NT2/D1 (cell line): ENCODE measurements around the gene EGLN3.

Source experiments
- DNase-seq: peaks from one replicate; pipeline ENCODE4 v3.0.0-alpha.2; 2011; ENCODE audit warnings: low read depth, low spot score
- H3K27me3 ChIP-seq: 2 replicates; pipeline ENCODE4 v1.6.0; 2011; ENCODE audit warnings: mild to moderate bottlenecking; ENCODE audit not compliant: insufficient read length, insufficient read depth
- H3K36me3 ChIP-seq: 2 replicates; pipeline ENCODE4 v1.6.1; 2011; ENCODE audit warnings: mild to moderate bottlenecking, low read length, mixed read lengths; ENCODE audit not compliant: insufficient read depth, insufficient read length
- H3K4me1 ChIP-seq: 2 replicates; pipeline ENCODE4 v1.5.1; 2011; ENCODE audit not compliant: insufficient read depth, insufficient read length
- H3K4me3 ChIP-seq: 2 replicates; pipeline ENCODE4 v1.5.1; 2011; ENCODE audit warnings: low read depth; ENCODE audit not compliant: insufficient read length
- H3K9ac ChIP-seq: 2 replicates; pipeline ENCODE4 v1.6.0; 2011; ENCODE audit warnings: low read depth; ENCODE audit not compliant: insufficient read length
- H3K9me3 ChIP-seq: 2 replicates; pipeline ENCODE4 v1.5.1; 2011; ENCODE audit warnings: mild to moderate bottlenecking, low read length; ENCODE audit not compliant: insufficient read depth
- SUZ12 ChIP-seq: IDR thresholded peaks from 2 replicates; pipeline ENCODE4 v1.6.1; 2011; ENCODE audit not compliant: insufficient read length, insufficient read depth; ENCODE audit errors: extremely low read depth
- YY1 ChIP-seq: IDR thresholded peaks from 2 replicates; pipeline ENCODE4 v1.6.1; 2011; ENCODE audit not compliant: insufficient read length, insufficient read depth
- ZNF274 ChIP-seq: IDR thresholded peaks from 2 replicates; pipeline ENCODE4 v1.6.1; 2011; ENCODE audit warnings: mild to moderate bottlenecking, low read depth, low read length

The EGLN3 gene

GRCh38 chr14:33950320-33951182 lies at the start of gene EGLN3:
TSS of gene EGLN3 (minus strand) at chr14:33951074. CDS start at chr14:33950752, 322 bp downstream.
- peaks cover 10% of the 10 kb centered on the region for H3K27me3 ChIP-seq
- DNase-seq: peak; percentile 75
- no peaks in the 10 kb centered on the region for H3K4me1 ChIP-seq
- peak within 1 kb of the TSS; percentile 80 for H3K4me3 ChIP-seq
- TF ChIP-seq SUZ12 (no peak), ZNF274 (no peak), YY1 (no peak)
- H3K9ac ChIP-seq: peak within 1 kb of the TSS; percentile 91
- peaks cover 1% of the 10 kb centered on the region for H3K36me3 ChIP-seq
- no peaks in the 10 kb centered on the region for H3K9me3 ChIP-seq

- Histone ChIP-seq H3K27me3 (no peaks in the 10 kb centered on the region), H3K4me1 (no peaks in the 10 kb centered on the region), H3K9me3 (no peaks in the 10 kb centered on the region), H3K4me3 (no peak overlapping the region), H3K9ac (no peak overlapping the region), H3K36me3 (no peaks in the 10 kb centered on the region)
- no peak for TF ChIP-seq ZNF274
- TF ChIP-seq YY1: no peak
- no peak for TF ChIP-seq SUZ12
- DNase-seq: no peak
Observed at GRCh38 chr14:34000396-34000795, 49.5 kb upstream of the EGLN3 start.

GRCh38 chr14:33999771-34000291 lies 49.0 kb upstream of the EGLN3 start:
- H3K4me3 ChIP-seq: no peak overlapping the region
- no peaks in the 10 kb centered on the region for H3K4me1 ChIP-seq
- no peaks in the 10 kb centered on the region for H3K27me3 ChIP-seq
- no peak overlapping the region for H3K9ac ChIP-seq
- no peak for DNase-seq
- TF ChIP-seq ZNF274 (no peak), YY1 (no peak), SUZ12 (no peak)
- H3K9me3 ChIP-seq: no peaks in the 10 kb centered on the region
- H3K36me3 ChIP-seq: no peaks in the 10 kb centered on the region

- no peak overlapping the region for H3K9ac ChIP-seq
- DNase-seq: no peak
- H3K4me1 ChIP-seq: no peaks in the 10 kb centered on the region
- H3K36me3 ChIP-seq: no peaks in the 10 kb centered on the region
- no peak for TF ChIP-seq SUZ12
- no peak for TF ChIP-seq YY1
- TF ChIP-seq ZNF274: no peak
- H3K4me3 ChIP-seq: no peak overlapping the region
- no peaks in the 10 kb centered on the region for H3K9me3 ChIP-seq
- no peaks in the 10 kb centered on the region for H3K27me3 ChIP-seq
Observed at GRCh38 chr14:33997611-33998010, 46.7 kb upstream of the EGLN3 start.

GRCh38 chr14:33996462-33996861 lies 45.6 kb upstream of the EGLN3 start:
- Histone ChIP-seq H3K9ac (no peak overlapping the region), H3K4me1 (no peaks in the 10 kb centered on the region), H3K9me3 (no peaks in the 10 kb centered on the region), H3K4me3 (no peak overlapping the region), H3K27me3 (no peaks in the 10 kb centered on the region), H3K36me3 (no peaks in the 10 kb centered on the region)
- DNase-seq: no peak
- TF ChIP-seq ZNF274 (no peak), YY1 (no peak), SUZ12 (no peak)

GRCh38 chr14:33993246-33993645 lies 42.4 kb upstream of the EGLN3 start:
- no peaks in the 10 kb centered on the region for H3K36me3 ChIP-seq
- H3K4me3 ChIP-seq: no peak overlapping the region
- H3K9me3 ChIP-seq: no peaks in the 10 kb centered on the region
- H3K9ac ChIP-seq: no peak overlapping the region
- H3K4me1 ChIP-seq: no peaks in the 10 kb centered on the region
- DNase-seq: no peak
- no peaks in the 10 kb centered on the region for H3K27me3 ChIP-seq
- no peak for TF ChIP-seq ZNF274
- no peak for TF ChIP-seq SUZ12

- Histone ChIP-seq H3K9ac (no peak overlapping the region), H3K36me3 (no peaks in the 10 kb centered on the region), H3K4me3 (no peak overlapping the region), H3K27me3 (no peaks in the 10 kb centered on the region), H3K9me3 (0 out of 2 replicates have a peak, but pooled peaks cover 5% of the 10 kb centered on the region), H3K4me1 (no peaks in the 10 kb centered on the region)
- no peak for DNase-seq
- no peak for TF ChIP-seq YY1
- no peak for TF ChIP-seq SUZ12
- TF ChIP-seq ZNF274: no peak
Observed at GRCh38 chr14:33992274-33993007, 41.6 kb upstream of the EGLN3 start.
